HCT116 (cell line): ENCODE results near the gene CYP27A1. TPM values are rescaled to one million over a fixed set of nuclear protein-coding genes. Genes with fewer than 3 reads are reported as not detected.

Experiments
- ATAC-seq: fragments of 200-7000 bp; cut with Tn5 transposase; 2 replicates; pipeline ENCODE4 v1.9.1; 2020; ENCODE audit warnings: mild to moderate bottlenecking, moderate library complexity
- BruUV-seq: library from RNA; stranded (reverse); fragments of 400-500 nt; replicated peaks from 2 replicates; lab custom pipeline; 2021; lab: Mats Ljungman, UMichigan
- CTCF ChIA-PET: fragments of 300-600 bp; sonication (Branson Sonifier 250); formaldehyde crosslinking; loops from one replicate; lab custom pipeline; 2021; ENCODE audit warnings: antibody characterized with exemption; lab: Charles Lee
- POLR2A ChIA-PET: fragments of 300-600, 350-600 bp; sonication (Branson Sonifier 250); formaldehyde crosslinking; loops from one replicate; lab custom pipeline; 2021; ENCODE audit warnings: antibody characterized with exemption; lab: Charles Lee
- RAD21 ChIA-PET, 2 experiments: fragments of 300-600 bp; sonication (Branson Sonifier 250); formaldehyde crosslinking; loops; one replicate each; lab custom pipeline; 2023; ENCODE audit warnings: low total read pairs in 2 of 2; ENCODE audit not compliant: uncharacterized antibody in 2 of 2, unreplicated experiment in 2 of 2, low non-redundant PET in 1 of 2; lab: Charles Lee
- DNase-seq: peaks from one replicate; pipeline ENCODE4 v3.0.0-alpha.2; 2010; ENCODE audit warnings: low read depth, low spot score
- H2AFZ ChIP-seq: fragments of 200-600 bp; shearing (Covaris generic), sonication (generic); 2 replicates; pipeline ENCODE4 v1.6.1; 2017; ENCODE audit warnings: low read depth, mixed run types, mixed read lengths, antibody characterized with exemption, low read length; ENCODE audit not compliant: poor library complexity, severe bottlenecking
- H3K27ac ChIP-seq: 2 replicates; pipeline ENCODE4 v1.5.1; 2012; ENCODE audit warnings: low read depth, low read length
- H3K27me3 ChIP-seq: fragments of 200-600 bp; sonication (generic); 2 replicates; pipeline ENCODE4 v1.6.1; 2016; ENCODE audit warnings: mixed run types, low read length, mixed read lengths; ENCODE audit not compliant: insufficient read depth
- H3K36me3 ChIP-seq, 2 experiments: fragments of 200-500 bp in 1 of 2; fragments of 200-600 bp in 1 of 2; sonication (Bioruptor generic) in 1 of 2; sonication (generic) in 1 of 2; 2 replicates each; pipeline versions ENCODE4 v1.5.1 to v1.6.1; 2014 to 2016; ENCODE audit warnings: low read length in 2 of 2, inconsistent platforms in 1 of 2, mixed read lengths in 1 of 2, mixed run types in 1 of 2; ENCODE audit not compliant: insufficient read depth in 2 of 2, control insufficient read depth in 1 of 2
- H3K4me1 ChIP-seq, 2 experiments: fragments of 200-600 bp in 1 of 2; sonication (generic) in 1 of 2; 2 replicates each; pipeline versions ENCODE4 v1.5.1 to v1.6.1; 2012 to 2017; ENCODE audit warnings: low read length in 2 of 2, inconsistent platforms in 1 of 2, mild to moderate bottlenecking in 1 of 2, mixed read lengths in 1 of 2, mixed run types in 1 of 2, moderate library complexity in 1 of 2; ENCODE audit not compliant: insufficient read depth in 2 of 2, control insufficient read depth in 1 of 2
- H3K4me2 ChIP-seq: fragments of 200-600 bp; sonication (generic); 2 replicates; pipeline ENCODE4 v1.6.1; 2017; ENCODE audit warnings: mixed run types, low read length, mixed read lengths
- H3K4me3 ChIP-seq, 2 experiments: fragments of 200-600 bp in 1 of 2; sonication (generic) in 1 of 2; replicated peaks in 1 of 2; 2 replicates each; pipeline ENCODE4 v1.5.1; 2011 to 2016; ENCODE audit warnings: low read length in 2 of 2, control low read depth in 1 of 2, low read depth in 1 of 2, mild to moderate bottlenecking in 1 of 2, mixed read lengths in 1 of 2, mixed run types in 1 of 2
- H3K79me2 ChIP-seq: fragments of 200-600 bp; sonication (generic); 2 replicates; pipeline ENCODE4 v1.6.1; 2017; ENCODE audit warnings: mild to moderate bottlenecking, mixed run types, low read length, moderate library complexity, mixed read lengths; ENCODE audit not compliant: insufficient read depth
- H3K9ac ChIP-seq: fragments of 200-600 bp; sonication (generic); 2 replicates; pipeline ENCODE4 v1.6.1; 2016; ENCODE audit warnings: low read length, mixed read lengths
- H3K9me2 ChIP-seq: fragments of 200-600 bp; sonication (generic), shearing (Covaris generic); 2 replicates; pipeline ENCODE4 v1.6.1; 2017; ENCODE audit warnings: mixed run types, mild to moderate bottlenecking, moderate library complexity; ENCODE audit not compliant: insufficient read depth
- H3K9me3 ChIP-seq, 2 experiments: fragments of 200-500 bp in 1 of 2; fragments of 200-600 bp in 1 of 2; sonication (Bioruptor generic) in 1 of 2; sonication (generic) in 1 of 2; 2 replicates each; pipeline ENCODE4 v1.6.1; 2014 to 2017; ENCODE audit warnings: low read length in 2 of 2, mixed read lengths in 2 of 2, inconsistent platforms in 1 of 2, low read depth in 1 of 2, mild to moderate bottlenecking in 1 of 2, mixed run types in 1 of 2, moderate library complexity in 1 of 2; ENCODE audit not compliant: control insufficient read depth in 1 of 2, insufficient read depth in 1 of 2
- H4K20me1 ChIP-seq: fragments of 200-600 bp; sonication (generic), shearing (Covaris generic); 2 replicates; pipeline ENCODE4 v1.6.1; 2017; ENCODE audit warnings: mixed run types, mild to moderate bottlenecking, moderate library complexity; ENCODE audit not compliant: insufficient read depth
- CBX3 ChIP-seq: IDR thresholded peaks from 2 replicates; pipeline ENCODE4 v1.6.1; 2012; ENCODE audit warnings: low read depth
- CEBPB ChIP-seq: IDR thresholded peaks from 2 replicates; pipeline ENCODE4 v1.6.1; 2012; ENCODE audit warnings: low read depth
- ELF1 ChIP-seq: IDR thresholded peaks from 2 replicates; pipeline ENCODE4 v1.6.1; 2012; ENCODE audit warnings: low read depth, borderline replicate concordance
- FOSL1 ChIP-seq: IDR thresholded peaks from 2 replicates; pipeline ENCODE4 v1.6.1; 2012; ENCODE audit warnings: low read depth
- JUND ChIP-seq: IDR thresholded peaks from 2 replicates; pipeline ENCODE4 v1.6.1; 2012
- POLR2A ChIP-seq: IDR thresholded peaks from 2 replicates; pipeline ENCODE4 v1.7.0; 2011; ENCODE audit warnings: borderline replicate concordance; ENCODE audit not compliant: insufficient read depth, insufficient read length; ENCODE audit errors: extremely low read depth
- REST ChIP-seq: IDR thresholded peaks from 2 replicates; pipeline ENCODE4 v1.6.1; 2012; ENCODE audit warnings: low read depth
- TCF7L2 ChIP-seq: IDR thresholded peaks from 2 replicates; pipeline ENCODE4 v1.7.0; 2011; ENCODE audit warnings: borderline replicate concordance, inconsistent platforms; ENCODE audit not compliant: insufficient read depth, insufficient read length; ENCODE audit errors: extremely low read depth
- intact Hi-C: fragments of 100-400 bp; cut with micrococcal nuclease; formaldehyde crosslinking; loops from 2 replicates; pipeline ENCODE4 v1.10.0; 2022
- total RNA-seq: library from RNA; stranded (reverse); gene quantifications from one replicate; pipeline ENCODE4 v1.2.1, GENCODE V29; 2021; ENCODE audit not compliant: unreplicated experiment
- TF ChIP-seq, protein P1 (sequence below): IDR thresholded peaks from 2 replicates; pipeline ENCODE4 v1.6.1; 2012
- TF ChIP-seq, protein P2 (sequence below): IDR thresholded peaks from 2 replicates; pipeline ENCODE4 v1.6.1; 2012

CYP27A1 gene
- total RNA-seq, 1 experiment from 2014 or later = 1.6 TPM

- intact Hi-C loops = no loop called here
- no peaks in the 10 kb centered on the region for H3K9me2 ChIP-seq
- H3K79me2 ChIP-seq = no peaks in the 10 kb centered on the region
- peak overlapping the region; percentile 52 for H3K4me2 ChIP-seq
- no peaks in the 10 kb centered on the region for H3K27me3 ChIP-seq
- H3K36me3 ChIP-seq = no peaks in the 10 kb centered on the region
- no peak overlapping the region for H3K27ac ChIP-seq
- H4K20me1 ChIP-seq = no peaks in the 10 kb centered on the region
- peak overlapping the region; percentile 65 for H2AFZ ChIP-seq
- H3K9ac ChIP-seq = no peak overlapping the region
- no peaks in the 10 kb centered on the region for H3K9me3 ChIP-seq
- TF ChIP-seq FOSL1 = 0 out of 2 replicates have a peak, but pooled peaks have one; percentile 39
- no peak for TF ChIP-seq REST
- TF ChIP-seq JUND = peak; percentile 49
- TF ChIP-seq TCF7L2 = no peak
- no peak for TF ChIP-seq ELF1
- TF ChIP-seq POLR2A = no peak
- TF ChIP-seq, protein P1, sequence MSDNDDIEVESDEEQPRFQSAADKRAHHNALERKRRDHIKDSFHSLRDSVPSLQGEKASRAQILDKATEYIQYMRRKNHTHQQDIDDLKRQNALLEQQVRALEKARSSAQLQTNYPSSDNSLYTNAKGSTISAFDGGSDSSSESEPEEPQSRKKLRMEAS = no peak
- TF ChIP-seq, protein P2, sequence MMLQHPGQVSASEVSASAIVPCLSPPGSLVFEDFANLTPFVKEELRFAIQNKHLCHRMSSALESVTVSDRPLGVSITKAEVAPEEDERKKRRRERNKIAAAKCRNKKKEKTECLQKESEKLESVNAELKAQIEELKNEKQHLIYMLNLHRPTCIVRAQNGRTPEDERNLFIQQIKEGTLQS = no peak
- TF ChIP-seq CEBPB = no peak
- no peak for TF ChIP-seq CBX3
- peaks cover 28 to 40% of the 10 kb centered on the region in 2 experiments for H3K4me1 ChIP-seq
- peak overlapping the region in 1 of 2 experiments; percentile 5; a peak in 1 of 4 replicates for H3K4me3 ChIP-seq
- CTCF ChIA-PET = no interaction called here
- no TSS peak for BruUV-seq
- ATAC-seq (peak; percentile 57), DNase-seq (no peak)
- POLR2A ChIA-PET = interaction anchor here (1.3 kb wide), 1 partner anchor 9 kb away, joined by 3 read pairs; no protein-coding TSS in a partner anchor
- RAD21 ChIA-PET = no interaction called here
Observed at GRCh38 chr2:218832520-218832919, 50.6 kb downstream of the CYP27A1 start.
